ENCODE measurements around the gene SETBP1.

Gene SETBP1

DNA sequence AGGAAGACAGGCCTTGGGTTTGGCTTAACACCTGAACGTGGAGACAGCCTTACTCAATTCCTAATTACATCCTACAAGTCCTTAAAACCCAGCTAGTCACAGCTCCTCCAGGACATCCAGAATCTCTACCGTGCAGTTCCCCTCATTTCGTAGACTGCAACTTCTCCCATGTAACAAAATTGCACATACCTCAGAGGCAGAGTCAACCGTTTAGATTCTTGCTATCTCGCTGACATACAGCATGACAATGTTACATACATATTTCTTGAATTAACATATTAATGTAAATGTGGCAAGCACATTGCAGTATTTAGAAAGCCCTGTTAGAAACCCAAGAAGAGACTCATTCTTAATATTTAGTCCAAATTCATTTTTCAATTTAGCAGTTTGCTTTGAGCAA is 358.7 kb downstream of the SETBP1 start:
- no peaks in the 10 kb centered on the region for H3K9me3 ChIP-seq
- no peak for DNase-seq
- H3K27me3 ChIP-seq = no peaks in the 10 kb centered on the region
- TF ChIP-seq, protein P1, sequence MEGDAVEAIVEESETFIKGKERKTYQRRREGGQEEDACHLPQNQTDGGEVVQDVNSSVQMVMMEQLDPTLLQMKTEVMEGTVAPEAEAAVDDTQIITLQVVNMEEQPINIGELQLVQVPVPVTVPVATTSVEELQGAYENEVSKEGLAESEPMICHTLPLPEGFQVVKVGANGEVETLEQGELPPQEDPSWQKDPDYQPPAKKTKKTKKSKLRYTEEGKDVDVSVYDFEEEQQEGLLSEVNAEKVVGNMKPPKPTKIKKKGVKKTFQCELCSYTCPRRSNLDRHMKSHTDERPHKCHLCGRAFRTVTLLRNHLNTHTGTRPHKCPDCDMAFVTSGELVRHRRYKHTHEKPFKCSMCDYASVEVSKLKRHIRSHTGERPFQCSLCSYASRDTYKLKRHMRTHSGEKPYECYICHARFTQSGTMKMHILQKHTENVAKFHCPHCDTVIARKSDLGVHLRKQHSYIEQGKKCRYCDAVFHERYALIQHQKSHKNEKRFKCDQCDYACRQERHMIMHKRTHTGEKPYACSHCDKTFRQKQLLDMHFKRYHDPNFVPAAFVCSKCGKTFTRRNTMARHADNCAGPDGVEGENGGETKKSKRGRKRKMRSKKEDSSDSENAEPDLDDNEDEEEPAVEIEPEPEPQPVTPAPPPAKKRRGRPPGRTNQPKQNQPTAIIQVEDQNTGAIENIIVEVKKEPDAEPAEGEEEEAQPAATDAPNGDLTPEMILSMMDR (IDR thresholded peaks at IDR 0.05; ENCODE audit: low read depth, low read length) = no peak
- H3K4me1 ChIP-seq = no peaks in the 10 kb centered on the region
- no peaks in the 10 kb centered on the region for H3K36me3 ChIP-seq
- no peak overlapping the region for H3K4me3 ChIP-seq (ENCODE audit: low read depth, low read length)

DNA sequence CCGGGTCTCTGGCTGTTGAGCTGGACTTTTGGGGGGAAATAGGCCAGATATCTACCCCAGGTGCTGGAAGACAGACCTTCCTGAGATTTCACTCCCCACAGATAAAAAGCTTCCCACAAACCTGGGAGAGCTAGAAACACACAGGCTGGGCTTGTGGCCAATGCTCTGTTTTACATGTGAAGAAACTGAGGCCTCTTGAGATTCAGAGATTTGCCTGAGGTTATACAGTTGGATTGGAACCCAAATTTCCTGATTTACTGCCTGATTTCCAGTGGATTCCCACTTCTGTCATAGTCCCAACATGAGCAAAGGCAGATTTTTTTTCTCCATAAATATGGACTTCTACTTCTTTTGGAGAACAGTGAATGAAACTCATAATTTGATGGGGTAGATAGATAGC is 360.2 kb downstream of the SETBP1 start:
- TF ChIP-seq, protein P1 (IDR thresholded peaks at IDR 0.05; ENCODE audit: low read depth, low read length) = no peak

GRCh38 chr18:45044787-45045186 is 364.1 kb downstream of the SETBP1 start:
- no peaks in the 10 kb centered on the region for H3K9me3 ChIP-seq

More for the DNA sequence above, 360.2 kb downstream of the SETBP1 start:
- Histone ChIP-seq H3K4me3 (ENCODE audit: low read depth, low read length) (no peak overlapping the region), H3K9me3 (no peaks in the 10 kb centered on the region), H3K4me1 (no peaks in the 10 kb centered on the region), H3K27me3 (no peaks in the 10 kb centered on the region), H3K36me3 (no peaks in the 10 kb centered on the region)
- DNase-seq = no peak

GRCh38 chr18:45046228-45046627 is 365.5 kb downstream of the SETBP1 start:
- TF ChIP-seq, protein P1 (IDR thresholded peaks at IDR 0.05; ENCODE audit: low read depth, low read length) = no peak
- H3K4me1 ChIP-seq = no peaks in the 10 kb centered on the region
- DNase-seq = no peak
- no peak overlapping the region for H3K4me3 ChIP-seq (ENCODE audit: low read depth, low read length)
- H3K27me3 ChIP-seq = no peaks in the 10 kb centered on the region
- no peaks in the 10 kb centered on the region for H3K36me3 ChIP-seq
- no peaks in the 10 kb centered on the region for H3K9me3 ChIP-seq

More at GRCh38 chr18:45044787-45045186, 364.1 kb downstream of the SETBP1 start:
- no peaks in the 10 kb centered on the region for H3K4me1 ChIP-seq
- H3K36me3 ChIP-seq = no peaks in the 10 kb centered on the region
- no peaks in the 10 kb centered on the region for H3K27me3 ChIP-seq
- H3K4me3 ChIP-seq (ENCODE audit: low read depth, low read length) = no peak overlapping the region
- DNase-seq = no peak
- TF ChIP-seq, protein P1 (IDR thresholded peaks at IDR 0.05; ENCODE audit: low read depth, low read length) = no peak

- no peaks in the 10 kb centered on the region for H3K27me3 ChIP-seq
- TF ChIP-seq, protein P1 (IDR thresholded peaks at IDR 0.05; ENCODE audit: low read depth, low read length) = no peak
- no peak for DNase-seq
- H3K4me1 ChIP-seq = no peaks in the 10 kb centered on the region
- H3K36me3 ChIP-seq = no peaks in the 10 kb centered on the region
- no peak overlapping the region for H3K4me3 ChIP-seq (ENCODE audit: low read depth, low read length)
- no peaks in the 10 kb centered on the region for H3K9me3 ChIP-seq
Measured at GRCh38 chr18:45046961-45047360, 366.3 kb downstream of the SETBP1 start.

GRCh38 chr18:45049578-45050319 is 369.1 kb downstream of the SETBP1 start:
- TF ChIP-seq, protein P1 (IDR thresholded peaks at IDR 0.05; ENCODE audit: low read depth, low read length) = no peak
- DNase-seq = no peak
- Histone ChIP-seq H3K4me3 (ENCODE audit: low read depth, low read length) (no peak overlapping the region), H3K36me3 (no peaks in the 10 kb centered on the region), H3K27me3 (no peaks in the 10 kb centered on the region), H3K4me1 (no peaks in the 10 kb centered on the region), H3K9me3 (no peaks in the 10 kb centered on the region)
